Embryonic facial prominence (tissue), 1 donor: ENCODE measurements around the gene PPP4R3A.
"Not testable (repeated sequence)": the region's sequence is repeated elsewhere in the genome, so short reads cannot be mapped to it uniquely, and the experiment has no call there.

ENCODE experiments used
- DNase-seq: peaks from one replicate; pipeline ENCODE4 v3.0.0-alpha.2; 2016; ENCODE audit errors: extremely low spot score

PPP4R3A gene

GRCh38 chr14:91438845-91439244 lies 71.3 kb downstream of the PPP4R3A start:
- no peak for DNase-seq

DNA sequence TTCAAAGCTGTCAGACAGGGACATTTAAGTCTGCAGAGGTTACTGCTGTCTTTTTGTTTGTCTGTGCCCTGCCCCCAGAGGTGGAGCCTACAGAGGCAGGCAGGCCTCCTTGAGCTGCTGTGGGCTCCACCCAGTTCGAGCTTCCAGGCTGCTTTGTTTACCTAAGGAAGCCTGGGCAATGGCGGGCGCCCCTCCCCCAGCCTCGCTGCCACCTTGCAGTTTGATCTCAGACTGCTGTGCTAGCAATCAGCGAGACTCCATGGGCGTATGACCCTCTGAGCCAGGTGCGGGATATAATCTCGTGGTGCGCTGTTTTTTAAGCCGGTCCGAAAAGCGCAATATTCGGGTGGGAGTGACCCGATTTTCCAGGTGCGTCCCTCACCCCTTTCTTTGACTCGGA lies 73.8 kb downstream of the PPP4R3A start:
- not testable (repeated sequence) for DNase-seq

GRCh38 chr14:91429385-91429784 lies 80.7 kb downstream of the PPP4R3A start:
- DNase-seq: no peak

- not testable (repeated sequence) for DNase-seq
These were observed 81.2 kb downstream of the PPP4R3A start for GRCh38 chr14:91428931-91429330.

- DNase-seq: not testable (repeated sequence)
These were observed 84.6 kb downstream of the PPP4R3A start for GRCh38 chr14:91425531-91425944.

DNA sequence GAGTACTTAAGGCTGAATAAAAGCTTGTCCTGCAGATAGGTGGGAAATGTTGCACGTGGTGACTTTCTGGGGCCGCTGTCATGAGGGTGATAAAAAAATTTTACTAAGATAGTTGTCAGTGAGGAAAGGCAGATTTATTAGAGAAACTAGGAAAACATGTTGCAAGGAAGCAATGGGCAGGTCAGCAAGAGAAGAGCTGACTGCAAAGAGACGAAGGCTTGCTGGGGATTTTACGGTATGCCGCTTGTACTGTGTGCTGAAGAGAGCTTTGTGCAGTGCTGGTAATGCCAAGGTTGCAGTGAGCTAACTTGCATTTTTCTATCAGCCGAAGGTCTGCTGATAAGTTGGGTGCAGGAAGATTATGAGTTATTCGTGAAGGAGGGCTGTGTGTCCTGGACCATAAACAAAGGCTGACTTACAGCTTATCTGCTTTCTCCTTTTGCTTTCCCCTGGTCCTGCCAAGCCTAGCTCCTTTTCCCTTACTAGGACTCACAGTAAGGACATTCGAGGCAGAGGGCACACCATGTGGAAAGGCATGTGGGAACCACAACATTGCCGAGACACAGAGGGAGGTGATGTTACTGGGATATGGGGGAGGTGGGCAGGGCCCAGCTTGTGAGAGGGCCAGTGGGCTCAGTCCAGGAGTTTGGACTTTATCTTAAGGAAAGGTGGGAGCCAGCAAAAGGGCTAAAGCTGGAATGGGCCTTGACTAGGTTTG lies 85.1 kb downstream of the PPP4R3A start:
- no peak for DNase-seq

GRCh38 chr14:91420686-91421085 lies 89.4 kb downstream of the PPP4R3A start:
- DNase-seq: no peak

- no peak for DNase-seq
These were observed 90.7 kb downstream of the PPP4R3A start for GRCh38 chr14:91419451-91419850.

DNA sequence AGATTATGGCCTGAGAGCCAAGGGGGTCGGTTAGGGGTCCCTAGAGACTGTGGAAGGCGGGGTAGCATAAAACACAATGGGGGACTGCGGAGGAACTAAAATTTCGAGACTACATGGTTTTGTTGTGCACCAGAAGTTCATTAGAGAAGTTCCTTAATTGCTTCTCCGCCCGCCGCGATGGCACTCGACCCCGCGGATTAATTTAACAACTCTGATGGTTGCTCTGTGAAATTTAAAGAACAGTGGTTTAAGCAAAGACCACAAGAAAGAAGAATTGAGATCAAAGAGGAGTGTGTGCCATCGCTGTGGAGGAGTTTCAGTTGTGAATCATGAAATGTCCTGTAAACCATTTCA lies 91.1 kb downstream of the PPP4R3A start:
- DNase-seq: no peak

DNA sequence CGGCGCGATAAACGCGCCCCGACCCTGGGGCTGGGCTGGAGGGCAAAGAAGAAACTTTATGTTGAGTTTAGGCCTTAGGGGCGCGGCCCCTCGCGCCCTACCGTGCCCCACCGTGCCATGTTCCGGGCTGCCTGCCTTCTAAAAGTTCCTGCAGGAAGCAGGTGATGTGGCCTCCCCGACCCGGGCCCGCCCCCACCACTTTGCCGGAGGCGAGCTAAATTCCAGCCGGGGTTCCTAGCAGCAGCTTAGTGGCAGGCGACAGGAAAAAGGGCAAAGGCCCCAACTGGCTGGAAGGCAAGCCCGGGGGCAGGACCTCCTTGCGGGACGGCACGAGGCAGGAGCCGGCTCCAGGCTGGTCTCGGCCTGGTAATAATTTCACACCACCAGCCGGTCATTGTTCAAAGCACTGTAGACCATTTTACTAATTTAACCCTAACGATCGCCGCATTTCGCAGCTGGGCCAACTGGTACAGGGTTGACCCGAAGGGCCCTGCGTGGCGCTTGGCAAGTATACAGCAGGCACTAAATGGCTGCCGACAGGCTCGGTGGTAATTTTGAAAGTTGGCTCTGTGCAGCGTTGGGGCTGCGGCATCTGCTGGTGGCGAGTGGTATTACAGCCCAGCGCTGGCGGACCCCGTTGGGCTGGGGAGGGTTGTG lies 91.6 kb downstream of the PPP4R3A start:
- DNase-seq: no peak

GRCh38 chr14:91417983-91418386 lies 92.1 kb downstream of the PPP4R3A start:
- DNase-seq: no peak

GRCh38 chr14:91417120-91417982 lies 92.8 kb downstream of the PPP4R3A start, which contains the start of gene CCDC88C:
CCDC88C (minus strand) TSS chr14:91417820; CDS start chr14:91417690, 130 bp downstream.
- DNase-seq: no peak

DNA sequence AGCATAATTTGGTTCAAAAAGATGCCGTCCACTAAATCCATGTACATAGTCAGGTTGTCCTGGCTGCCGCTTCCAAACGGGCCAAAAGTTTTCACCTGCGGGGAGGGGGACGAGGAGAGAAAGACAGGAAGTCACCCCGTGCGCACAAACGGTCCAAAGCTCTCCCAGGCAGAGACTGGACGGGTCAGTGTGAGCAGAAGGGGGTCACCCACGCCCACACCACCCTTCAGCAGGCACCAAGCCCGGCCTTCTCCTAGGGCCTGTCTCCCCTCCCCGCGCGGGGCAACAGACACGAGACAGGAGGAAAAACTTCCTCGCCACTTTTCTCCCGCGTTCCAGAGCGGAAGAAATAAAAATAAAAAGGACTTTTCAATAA lies 93.4 kb downstream of the PPP4R3A start:
- no peak for DNase-seq

DNA sequence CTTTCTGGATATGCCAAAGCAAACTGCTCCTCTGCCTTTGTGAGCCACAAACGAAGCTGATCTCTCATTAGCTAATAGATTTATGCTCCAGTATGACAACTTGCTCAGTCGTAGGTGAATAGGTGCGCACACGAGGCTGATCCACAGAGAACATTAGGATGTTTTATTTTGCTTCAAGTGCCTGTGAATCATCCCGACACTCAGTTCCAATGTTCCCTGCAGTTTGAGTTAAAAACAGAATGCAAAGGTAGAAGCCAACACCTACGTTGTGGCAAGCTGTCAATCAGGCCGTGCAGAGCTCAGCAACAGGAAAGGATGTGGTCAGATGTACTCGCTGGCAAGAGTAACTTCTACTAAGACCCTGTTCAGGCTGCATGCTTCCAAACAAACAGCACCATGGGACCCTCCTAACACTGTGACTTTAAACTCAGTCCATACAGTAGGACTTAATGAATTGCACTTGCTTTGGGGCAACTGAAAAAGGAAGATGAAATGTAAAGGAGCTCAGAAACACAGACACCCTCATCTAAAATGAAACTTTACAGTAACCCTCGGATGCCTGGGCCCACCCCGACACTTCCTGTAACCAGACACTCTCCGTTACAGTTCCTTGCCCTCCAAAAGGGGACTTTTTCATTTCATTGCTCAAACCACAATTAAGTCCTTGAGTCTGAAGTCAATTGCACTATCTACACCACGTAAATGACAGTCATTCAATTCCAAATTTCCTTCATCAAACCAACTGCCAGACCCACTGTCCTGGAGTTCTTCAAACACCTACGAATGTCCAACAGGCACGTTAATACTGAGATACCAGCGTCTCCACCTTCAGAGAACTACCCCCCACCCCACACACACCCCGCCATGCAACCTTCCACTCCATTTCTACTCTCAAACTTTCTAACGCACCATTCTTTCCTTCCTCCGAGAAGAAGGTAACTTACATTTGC lies 94.0 kb downstream of the PPP4R3A start:
- DNase-seq: no peak

- DNase-seq: no peak
These were observed 95.7 kb downstream of the PPP4R3A start for GRCh38 chr14:91414475-91414833.

- DNase-seq: no peak
These were observed 96.3 kb downstream of the PPP4R3A start for GRCh38 chr14:91413547-91414474.

- no peak for DNase-seq
These were observed 97.2 kb downstream of the PPP4R3A start for GRCh38 chr14:91412939-91413338.

DNA sequence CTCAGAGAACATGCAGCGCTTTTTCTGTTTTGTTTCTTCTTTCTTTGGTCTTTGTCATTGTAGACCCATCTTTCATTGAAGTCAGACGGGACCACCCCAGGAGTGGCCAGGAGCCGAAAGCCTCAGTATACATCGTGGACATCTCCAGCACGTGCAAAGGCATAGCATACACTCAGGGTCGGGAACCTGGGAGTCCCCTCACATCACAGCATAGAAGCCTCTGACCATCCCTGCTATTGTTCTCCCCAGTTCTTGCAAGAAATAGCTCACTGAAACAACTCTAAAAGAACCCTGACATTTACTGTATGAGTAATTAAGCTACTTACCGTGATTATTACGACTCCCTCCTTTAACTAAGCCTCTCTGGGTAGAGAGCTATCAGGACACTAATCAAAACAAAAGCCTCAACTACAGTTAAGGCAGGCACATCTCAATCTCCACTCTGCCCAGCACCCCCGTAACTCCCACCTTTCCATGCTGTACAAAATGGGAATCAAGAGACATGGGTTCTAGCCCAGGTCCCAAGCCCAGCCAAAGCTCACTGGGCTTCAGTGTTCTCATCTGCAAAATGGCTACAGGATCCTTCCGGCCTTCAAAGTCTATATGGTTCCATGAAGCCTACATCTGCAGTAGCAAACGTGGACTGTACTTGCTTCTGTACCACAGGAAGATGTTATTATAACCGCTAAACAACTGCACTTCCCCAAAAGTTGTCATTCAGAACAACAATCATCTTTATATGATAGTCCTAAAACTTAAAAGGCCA lies 99.2 kb downstream of the PPP4R3A start:
- no peak for DNase-seq

DNA sequence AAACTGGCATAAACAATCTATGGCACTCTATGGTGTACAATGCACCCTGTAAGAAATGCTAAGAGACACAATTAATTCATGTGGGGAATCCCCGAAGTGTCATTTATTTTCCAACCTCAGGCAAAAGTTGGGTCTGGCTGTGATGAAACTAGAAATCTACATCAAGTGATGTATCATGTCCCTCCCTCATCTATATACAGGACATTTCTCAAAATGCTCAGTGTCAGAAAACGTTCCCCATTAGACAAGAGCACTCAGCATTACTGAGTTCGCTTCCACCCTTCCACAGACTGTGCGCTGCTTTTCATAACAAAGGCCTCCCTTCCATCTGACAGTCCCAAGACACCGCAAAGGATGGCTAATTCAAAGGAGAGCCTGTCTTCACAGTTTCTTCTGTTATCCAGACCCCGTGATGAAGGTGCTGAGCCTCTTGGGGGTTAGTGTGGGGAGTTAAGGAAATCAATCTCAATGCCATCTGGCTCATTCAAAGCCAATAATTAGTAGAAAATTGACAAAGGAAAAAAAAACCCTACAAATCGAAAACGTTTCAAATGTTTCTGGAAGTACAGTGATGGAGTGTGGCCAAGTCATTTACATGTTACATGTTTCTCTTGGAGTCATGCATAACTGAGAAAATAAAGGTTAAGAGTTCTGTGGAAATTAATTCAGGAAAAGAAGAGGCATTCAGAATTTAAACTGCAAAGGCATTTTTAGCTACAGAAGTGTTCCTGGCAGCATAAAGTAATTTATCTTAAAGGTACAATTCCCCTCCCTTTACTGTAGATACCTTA lies 100.0 kb downstream of the PPP4R3A start:
- DNase-seq: no peak
